ENCODE results near the gene NR2F2.

DNA sequence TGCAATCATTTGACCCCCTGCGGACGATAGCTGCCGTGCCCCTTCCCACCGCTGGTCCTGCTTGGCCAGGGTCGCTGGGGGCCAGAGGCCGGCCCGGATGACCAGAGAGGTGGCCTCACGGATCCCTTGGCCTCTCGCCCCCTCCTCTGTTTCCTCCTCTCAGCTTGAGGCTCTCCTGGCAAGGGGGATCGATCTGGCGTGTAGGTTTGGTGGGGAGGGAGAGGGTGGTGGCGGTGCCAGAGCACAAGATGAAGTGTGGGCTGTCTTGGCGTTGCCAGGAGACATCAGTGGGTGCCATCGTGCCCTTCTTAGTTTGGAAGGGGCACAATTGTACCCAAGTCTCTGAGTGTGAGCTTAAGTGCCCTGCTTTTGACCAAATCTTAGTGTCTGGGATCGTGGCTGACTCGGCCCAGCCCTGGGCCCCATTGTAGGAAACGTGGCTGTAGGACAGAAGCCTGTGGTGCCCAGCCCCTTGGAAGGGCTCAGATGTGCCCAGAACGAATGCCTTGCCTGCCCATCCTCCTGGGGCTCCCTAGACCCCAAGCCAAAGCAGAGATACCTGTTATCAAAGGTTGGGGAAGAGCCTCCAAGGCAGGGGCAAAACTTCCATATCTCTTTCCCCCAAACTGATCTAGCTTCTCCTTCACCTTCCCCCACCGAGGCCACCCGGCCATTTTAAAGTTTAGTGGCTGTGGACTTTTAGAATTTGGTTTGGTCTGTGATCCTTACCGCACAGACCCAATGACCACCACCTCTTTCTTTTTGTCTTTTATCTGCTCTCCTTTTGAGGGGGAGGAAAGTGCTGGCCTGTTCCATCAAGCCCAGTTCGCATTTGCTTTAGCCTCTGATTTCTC is 14.4 kb downstream of the NR2F2 start:
- TF ChIP-seq CTCF (IDR thresholded peaks at IDR 0.05; ENCODE audit: borderline replicate concordance, extremely low read depth, low read length, poor library complexity, severe bottlenecking) = no peak
- no peak for TF ChIP-seq EZH2 (IDR thresholded peaks at IDR 0.05; ENCODE audit: borderline replicate concordance, low read depth, low read length, severe bottlenecking)

Measured in DND-41 (cell line).